ENCODE results near the gene ABL1.
"Not testable (repeated sequence)": the region's sequence is repeated elsewhere in the genome, so short reads cannot be mapped to it uniquely, and the experiment has no call there.

ABL1 gene

DNA sequence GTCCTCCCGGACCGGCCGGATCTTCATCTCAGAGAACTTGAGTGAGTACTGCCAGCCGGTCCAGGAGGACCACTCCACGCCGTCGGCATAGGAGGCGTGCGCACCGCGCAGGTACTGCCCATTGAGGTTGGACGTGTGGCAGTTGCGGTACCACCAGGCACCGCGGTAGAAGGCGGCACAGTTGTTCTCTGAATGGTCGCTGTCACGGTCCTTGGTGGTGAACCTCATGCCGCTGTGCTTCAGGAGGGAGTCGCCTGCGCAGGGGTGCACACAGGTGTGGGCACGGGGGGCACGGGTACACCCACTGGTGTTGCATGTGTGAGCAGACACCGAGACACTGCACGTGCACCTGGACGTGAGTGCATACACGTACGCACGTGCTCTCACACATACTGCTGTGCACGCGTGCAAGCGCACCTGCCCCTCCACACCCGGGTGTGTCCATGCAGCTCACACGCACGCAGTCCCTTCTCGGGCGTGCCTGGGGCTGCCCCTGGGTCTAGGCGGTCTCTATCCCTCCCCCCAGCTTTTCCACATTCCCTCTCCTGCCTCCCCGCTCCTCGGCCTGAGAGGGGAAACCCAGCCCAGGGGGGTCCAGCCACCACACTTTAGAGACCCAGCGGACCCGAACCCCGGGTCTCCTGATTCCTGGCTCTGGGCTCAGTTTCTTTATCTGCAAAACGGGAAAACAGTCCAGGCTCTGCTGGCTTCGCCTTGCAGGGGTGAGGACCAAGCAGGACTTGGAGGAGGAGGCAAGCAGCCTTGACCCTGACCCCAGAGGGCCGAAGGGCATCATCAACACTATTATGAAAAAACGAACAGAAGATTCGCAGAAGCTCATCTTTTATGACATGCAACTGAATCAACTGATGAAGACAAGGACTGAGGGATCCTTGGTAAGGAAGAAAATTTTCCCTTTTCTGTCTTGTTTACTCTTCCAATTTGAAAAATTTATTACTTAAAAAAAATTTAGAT is 69.3 kb downstream of the ABL1 start:
- DNase-seq (ENCODE audit: low read depth) = no peak

DNA sequence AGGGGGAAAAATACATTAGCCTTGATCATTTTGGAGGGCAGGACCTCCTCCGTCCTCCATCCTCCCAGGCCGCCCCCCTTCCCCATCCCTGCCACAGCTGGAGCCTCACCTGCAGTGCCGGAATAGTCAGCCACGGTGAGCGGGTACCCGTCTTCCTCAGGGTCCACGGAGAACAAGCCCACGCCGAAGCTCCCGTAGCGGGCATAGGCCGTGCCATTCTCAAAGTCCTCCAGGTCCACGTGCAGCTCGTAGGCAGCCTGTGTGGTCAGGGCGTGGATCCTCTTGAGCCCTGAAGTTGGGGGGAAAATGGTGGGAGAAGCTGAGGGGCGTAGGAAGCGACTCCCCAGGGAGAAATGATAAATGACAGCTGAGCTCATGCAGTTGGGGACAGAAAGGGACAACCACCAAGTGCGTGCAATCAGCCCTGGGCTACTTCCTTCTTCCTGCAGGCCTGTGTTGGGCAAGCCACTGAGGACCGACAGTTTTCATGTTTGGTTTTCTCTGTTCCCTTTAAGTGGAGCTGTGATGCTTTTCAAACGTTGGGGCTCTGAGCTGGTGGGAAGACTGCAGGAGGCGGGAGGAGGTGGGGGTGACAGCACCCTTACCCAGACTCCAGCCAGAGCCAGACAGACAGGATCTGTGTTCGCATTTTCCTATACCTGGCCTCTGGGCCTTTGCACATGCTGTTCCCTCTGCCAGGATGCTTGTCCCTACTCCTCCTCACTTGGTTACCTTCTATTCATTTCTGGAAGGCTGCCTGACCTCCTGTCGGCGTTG is 70.3 kb downstream of the ABL1 start:
- no peak for DNase-seq (ENCODE audit: low read depth)

DNA sequence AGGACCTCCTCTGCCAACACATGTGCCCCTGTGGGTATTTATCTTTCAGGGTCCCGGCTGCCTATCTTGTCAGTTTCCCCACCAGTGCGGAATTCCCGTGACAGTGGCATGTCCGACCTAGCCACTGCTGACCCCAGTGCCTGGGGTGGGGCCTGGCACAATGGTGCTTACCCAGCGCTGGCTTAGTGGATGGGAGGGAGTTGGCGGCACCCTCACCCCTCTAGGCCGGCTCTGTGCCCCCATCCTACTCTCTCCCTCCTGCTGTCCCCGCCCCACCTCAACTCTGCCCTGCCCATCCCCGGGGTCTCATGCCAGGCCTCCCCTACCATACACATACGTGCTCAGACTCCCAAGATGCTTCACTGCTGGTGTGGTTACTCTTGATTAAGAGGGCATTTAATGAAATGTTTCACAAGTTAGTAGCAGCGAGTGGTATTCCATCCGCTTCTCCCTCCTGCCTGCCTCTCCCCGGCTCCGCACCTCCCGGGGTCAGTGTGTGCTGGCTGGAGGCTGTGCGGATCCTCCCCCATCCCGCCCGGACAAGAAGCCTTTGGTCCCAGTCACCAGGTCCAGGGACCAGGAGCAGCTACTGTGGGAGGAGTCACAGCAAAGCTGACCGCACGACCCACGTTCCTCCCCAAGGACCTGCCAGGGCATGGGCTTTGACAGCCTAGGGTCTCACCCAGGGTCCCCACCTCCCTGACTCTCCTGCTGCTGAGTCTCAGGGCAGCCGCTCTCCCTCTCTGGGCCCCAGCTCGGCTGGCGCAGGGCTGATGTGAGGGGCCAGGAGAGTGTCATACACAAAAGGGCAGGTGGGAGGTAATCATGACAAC is 71.1 kb downstream of the ABL1 start:
- DNase-seq (ENCODE audit: low read depth) = no peak

DNA sequence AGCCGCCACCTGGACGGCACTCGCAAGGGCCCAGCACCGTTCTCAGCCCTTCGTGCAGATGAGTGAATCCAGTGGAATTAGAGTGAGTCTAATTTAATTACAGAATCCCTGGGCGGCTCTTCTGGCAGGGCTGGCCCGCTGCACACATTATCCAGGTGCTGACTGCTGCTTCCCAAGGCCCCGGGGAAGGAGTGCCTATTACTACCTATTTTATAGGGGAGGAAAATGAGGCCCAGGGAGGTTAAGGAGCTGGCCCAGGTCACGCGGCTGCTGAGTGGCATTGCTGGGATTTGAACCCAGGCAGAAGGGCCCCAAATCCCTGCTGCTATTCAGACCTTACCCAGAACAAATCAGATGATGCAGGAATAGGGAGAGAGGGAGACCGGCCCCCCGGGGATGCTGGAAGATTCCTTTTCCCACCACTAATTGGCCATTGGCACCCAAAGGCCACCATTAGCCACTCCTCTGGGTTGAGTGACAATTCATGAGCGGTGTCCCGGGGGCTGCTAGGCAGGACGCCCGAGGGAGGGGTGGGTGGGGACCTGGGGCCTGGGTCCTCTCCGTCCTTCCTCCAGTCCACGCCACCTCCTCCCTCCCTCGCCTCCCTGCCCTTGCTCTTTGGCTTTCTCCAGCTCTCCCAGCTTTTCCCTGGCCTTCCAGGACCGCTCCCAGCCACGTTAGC is 71.8 kb downstream of the ABL1 start:
- DNase-seq (ENCODE audit: low read depth) = no peak

DNA sequence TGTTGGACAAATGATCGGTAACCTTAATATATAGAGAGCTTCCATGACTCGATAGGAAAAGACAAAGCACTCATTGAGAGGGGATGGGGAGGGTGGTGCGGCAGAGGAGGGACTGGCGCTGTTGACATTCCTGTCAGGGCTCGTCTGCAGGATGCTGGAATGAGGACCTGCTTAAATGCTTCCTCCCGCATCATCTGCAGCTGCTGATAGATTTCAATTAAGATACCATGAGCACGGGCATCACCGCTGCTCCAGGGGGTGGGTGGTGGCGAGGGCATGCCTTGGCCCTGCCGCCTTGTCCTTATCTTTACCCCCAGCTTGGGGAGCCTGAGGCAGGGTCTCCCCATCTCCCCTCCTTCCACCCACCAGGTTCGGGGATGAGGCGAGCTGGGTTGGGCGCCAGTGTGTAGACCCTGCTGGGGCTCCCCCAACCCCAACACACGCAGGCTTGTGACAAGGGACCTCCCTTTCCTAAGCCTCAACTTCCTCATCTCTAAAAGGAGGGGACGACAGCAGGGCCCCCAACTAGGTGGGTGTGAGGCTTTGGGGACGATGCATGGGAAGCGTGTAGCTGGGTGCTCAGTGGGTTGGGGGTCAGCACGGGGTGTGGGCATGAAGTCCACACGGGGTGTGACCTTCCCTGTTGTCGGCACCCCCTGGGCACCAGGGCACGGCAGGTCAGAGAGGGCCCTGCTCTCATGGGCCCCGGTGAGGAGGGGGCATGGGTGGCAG is 73.3 kb downstream of the ABL1 start:
- DNase-seq (ENCODE audit: low read depth) = no peak

DNA sequence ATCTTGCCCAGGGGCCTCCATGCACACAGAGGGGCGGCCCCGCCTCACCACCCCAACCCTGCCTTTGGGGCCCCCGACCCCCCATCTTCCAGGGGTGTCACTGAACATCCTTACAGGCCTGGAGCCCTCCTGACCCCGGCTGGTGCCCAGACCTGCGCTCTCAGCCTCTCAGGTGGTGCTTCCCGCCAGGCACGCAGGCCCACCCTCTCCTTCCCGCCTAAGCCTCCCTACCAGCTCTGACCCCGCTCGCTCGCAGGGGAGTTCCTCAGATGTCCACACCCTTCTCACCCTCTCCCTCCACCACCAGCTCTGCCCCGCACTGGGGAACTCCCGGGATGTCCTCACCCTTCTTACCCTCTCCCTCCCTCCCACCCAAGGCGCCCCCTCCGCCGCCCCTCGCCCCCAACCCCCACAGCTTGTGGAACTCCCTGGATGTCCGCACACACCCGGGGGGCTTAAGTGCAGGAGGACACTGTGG is 73.9 kb downstream of the ABL1 start:
- no peak for DNase-seq (ENCODE audit: low read depth)

DNA sequence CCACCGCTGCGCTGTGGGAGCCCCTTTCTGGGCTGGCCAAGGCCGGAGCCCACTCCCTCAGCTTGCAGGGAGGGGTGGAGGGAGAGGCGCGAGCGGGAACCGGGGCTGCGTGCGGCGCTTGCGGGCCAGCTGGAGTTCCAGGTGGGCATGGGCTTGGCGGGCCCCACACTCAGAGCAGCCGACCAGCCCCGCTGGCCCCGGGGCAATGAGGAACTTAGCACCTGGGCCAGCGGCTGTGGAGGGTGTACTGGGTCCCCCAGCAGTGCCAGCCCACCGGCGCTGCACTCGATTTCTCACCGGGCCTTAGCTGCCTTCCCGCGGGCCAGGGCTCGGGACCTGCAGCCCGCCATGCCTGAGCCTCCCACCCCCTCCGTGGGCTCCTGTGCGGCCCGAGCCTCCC is 75.0 kb downstream of the ABL1 start:
- not testable (repeated sequence) for DNase-seq (ENCODE audit: low read depth)

DNA sequence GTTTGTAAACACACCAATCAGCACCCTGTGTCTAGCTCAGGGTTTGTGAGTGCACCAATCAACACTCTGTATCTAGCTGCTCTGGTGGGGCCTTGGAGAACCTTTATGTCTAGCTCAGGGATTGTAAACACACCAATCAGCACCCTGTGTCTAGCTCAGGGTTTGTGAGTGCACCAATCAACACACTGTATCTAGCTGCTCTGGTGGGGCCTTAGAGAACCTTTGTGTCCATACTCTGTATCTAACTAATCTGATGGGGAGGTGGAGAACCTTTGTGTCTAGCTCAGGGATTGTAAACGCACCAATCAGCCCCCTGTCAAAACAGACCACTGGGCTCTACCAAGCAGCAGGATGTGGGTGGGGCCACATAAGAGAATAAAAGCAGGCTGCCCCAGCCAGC is 75.6 kb downstream of the ABL1 start:
- DNase-seq (ENCODE audit: low read depth) = not testable (repeated sequence)

DNA sequence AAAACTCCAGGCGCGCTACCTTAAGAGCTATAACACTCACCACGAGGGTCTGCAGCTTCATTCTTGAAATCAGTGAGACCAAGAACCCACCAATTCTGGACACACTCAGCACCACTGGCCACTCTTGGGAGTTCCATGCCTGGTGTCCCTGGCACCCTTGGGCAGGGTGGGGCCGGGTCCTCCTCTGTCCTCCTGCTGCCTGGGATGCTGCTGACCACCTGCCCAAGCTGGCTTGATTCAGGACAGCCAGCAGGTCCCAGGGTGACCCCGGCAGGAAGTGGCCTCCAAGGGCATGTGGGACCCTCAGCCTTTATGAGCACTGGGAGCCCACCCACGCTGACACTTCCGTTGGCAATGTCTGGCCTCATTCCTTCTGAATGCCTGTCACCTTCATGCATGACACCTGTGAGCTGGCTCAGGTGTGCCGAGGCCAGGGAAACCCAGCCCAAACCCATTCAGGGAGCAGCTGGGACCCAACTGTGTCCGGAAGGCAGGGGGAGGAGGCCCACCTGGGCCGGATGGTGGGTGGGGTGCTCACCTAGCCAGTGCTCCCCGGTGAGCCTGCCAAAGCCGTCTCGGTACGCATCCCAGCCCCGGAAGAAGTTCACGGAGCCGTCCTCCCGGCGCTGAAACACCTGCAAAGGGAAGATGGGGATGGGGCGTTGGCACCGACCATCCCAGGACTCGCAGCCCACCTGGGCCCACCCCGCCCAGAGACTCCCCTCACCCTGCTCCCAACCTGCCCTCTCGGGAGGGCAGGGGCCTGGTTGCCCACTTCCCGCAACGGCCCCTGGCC is 76.4 kb downstream of the ABL1 start:
- DNase-seq (ENCODE audit: low read depth) = no peak

DNA sequence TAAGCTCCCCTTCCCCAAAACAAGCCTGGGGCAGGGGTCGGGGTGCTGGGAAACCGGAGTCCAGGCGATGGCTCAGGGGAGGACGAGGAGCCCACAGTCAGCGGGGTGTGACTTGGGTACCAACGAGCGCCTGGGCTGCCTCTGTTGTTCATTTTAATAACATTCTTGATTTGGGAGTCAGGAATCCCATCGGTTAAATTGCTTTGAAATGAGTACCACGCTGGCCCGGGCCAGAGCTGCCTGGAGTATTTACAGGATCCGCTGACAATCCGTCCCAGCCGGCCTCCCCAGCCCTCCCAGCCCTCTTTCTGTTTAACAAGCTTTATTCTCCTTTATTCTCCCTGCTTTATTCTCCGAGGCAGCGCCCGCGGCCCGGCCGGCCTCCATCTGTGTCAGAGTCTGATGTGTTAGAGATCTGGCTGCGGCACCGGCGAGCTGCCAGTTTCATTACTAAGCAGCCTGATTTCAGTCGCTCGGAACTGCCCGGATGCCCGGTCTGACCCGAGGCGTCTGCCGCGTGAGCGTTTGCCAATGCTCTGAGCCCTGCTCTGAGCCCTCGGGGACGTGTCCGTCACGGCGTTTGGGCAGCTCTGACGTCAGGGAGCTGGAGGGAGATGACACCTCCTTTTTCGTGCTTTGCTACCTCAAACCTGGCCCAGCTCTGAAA is 78.0 kb downstream of the ABL1 start:
- peak; percentile 76 for DNase-seq (ENCODE audit: low read depth)

DNA sequence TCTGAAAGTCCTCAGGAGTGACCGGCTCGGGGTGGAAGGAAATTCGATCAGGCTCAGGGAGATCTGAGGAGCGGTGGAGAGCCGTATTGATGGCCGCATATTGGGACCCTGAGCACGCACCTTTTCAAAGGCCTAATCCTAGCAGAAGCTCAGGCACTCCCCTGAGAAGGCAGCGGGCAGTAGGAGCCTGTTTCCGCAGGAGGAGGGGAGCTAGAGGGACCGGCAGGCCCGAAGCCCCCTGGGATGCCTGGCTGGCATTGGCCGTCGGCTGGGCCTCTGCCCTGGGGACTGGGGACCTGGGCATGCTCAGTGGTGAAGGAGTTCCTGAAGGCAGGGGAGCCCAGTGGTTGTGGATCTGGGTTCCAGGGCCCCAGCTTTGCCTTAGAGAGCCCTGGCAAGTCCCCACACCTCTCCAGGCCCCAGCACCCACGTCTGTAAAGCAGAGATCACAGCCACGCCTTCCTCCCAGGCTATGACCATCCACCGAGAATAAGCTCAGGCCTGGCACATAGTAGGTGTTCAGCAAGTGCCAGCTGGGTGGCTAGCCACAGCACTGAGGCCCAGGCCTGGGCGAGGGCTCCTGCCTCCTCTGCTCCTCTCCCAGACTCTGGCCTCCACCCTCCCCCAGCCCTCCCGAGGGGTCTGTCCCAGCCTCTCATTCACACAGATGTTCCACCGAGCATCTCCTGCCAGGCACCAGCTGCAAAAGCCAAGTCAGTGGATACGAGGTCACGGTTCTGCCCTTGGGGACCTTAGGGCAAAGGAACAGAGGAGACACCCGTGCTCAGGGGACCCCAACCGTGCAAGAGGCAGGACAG is 78.8 kb downstream of the ABL1 start:
- no peak for DNase-seq (ENCODE audit: low read depth)

DNA sequence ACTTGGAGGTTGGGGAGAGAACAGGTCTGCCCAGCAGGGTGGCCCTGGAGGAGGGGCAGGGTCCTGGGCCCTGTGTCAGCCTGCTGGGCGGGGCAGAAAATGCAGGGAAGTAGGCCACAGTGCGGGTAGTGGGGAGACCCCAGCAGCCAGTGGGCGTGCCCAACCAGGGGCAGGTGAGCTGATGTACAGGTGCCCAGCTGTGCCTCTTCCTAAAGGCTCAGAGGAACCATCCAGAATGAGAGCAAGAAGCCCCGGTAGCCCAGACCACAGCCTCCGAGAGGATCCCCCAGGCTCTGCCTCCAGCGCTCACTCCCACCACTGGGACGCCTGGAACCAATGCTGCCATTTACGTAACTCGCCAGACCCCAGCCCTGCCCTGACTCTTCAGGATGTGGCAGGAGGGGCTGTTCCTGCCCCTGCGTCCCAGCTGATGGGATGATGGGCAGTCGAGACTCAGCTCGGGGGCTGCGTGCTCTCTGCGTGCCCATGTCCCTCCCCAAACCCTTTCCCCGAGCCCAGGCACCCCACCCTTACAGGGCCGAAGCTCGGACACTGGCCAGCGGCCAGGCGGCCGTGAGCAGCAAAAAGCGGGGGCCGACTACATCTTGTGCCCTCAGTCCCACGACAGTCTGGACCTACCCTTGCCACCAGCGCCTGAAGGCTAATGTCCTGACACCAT is 79.5 kb downstream of the ABL1 start:
- no peak for DNase-seq (ENCODE audit: low read depth)

DNA sequence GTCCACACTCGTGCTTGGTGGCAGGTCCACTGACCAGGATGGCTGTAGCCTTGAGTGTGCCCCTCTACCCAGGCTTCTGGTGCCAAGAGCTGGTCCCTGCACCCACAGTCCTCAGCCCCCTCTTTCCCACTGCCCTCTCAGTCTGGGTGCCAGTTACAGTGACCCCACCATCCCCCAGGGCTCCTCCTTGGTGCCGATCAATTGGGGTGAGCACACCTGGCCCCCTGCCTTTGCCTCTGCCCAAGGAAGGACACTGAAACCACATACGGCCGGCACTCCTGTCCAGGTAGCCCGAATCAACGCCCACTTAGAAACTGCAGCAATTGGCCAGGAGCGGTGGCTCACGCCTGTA is 80.0 kb downstream of the ABL1 start:
- DNase-seq (ENCODE audit: low read depth) = no peak

DNA sequence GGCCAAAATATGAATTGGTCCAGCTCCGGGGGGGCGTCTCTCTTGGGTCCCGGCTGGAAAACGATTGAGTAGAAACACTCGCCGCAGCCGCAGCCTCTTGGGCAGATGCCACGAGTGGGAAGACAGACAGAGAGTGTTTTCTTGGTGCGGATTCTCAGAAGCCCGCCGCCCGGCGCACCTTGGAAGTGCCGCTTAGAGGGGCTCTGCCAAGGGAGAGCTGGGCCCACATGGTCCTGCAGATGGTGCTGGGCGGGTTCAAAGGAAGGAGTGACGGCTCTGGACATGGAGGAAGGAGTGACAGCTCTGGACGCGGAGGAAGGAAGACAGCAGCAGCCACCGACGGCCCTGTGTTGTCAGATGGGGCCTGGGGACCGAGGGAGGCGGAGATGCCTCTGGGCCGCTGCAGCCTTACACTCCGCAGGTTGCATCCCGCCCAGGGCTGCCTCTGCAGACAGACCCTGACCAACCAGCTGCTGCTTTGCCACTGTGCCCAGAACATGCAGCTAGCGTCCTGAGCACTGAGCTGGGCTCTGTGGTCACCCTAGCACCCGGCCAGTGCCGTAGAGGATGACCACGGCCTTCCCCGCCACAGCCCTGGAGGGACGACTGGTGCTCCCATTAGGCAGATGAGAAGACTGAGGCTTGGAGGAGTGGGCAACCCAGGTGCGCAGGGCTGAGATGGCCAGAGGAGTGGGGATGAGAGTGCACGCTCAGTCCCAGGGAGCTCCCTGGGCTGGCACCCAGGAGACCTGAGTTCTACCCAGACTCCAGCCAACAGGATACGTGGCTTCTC is 82.3 kb downstream of the ABL1 start:
- no peak for DNase-seq (ENCODE audit: low read depth)

DNA sequence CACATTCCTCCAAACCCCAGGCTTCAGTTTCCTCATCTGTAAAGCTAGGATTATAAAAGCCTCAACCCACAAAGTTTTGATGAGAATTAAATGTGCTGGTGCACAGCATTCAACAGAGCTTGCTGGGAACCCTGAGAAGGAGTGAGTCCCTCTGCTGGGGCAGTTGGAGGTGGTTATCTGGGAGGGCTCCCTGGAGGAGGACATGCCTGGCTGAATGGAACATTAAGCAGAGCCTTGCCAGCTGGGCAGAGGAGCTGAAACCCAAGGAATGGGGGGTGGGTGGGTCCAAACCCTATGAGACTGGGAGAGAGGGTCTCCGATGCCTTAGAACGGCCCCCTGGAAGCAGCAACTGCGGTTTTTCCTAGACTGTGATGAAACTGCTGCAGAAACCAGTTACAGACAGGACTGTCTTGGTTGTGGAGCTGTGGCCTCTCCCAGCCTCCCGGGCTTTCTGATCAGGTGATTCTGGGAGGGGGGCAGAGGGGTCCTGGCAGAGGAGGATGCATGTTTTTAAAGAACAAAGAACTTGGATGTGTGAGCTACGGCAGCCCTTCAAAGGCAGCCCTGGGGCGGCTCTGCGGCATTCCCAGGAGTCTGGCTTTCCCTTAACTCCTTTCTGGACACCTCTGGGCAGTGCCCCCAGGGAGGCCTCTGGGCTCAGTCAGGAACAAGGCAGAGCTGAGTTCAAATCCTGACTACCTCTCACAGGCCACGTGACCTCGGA is 83.2 kb downstream of the ABL1 start:
- no peak for DNase-seq (ENCODE audit: low read depth)

DNA sequence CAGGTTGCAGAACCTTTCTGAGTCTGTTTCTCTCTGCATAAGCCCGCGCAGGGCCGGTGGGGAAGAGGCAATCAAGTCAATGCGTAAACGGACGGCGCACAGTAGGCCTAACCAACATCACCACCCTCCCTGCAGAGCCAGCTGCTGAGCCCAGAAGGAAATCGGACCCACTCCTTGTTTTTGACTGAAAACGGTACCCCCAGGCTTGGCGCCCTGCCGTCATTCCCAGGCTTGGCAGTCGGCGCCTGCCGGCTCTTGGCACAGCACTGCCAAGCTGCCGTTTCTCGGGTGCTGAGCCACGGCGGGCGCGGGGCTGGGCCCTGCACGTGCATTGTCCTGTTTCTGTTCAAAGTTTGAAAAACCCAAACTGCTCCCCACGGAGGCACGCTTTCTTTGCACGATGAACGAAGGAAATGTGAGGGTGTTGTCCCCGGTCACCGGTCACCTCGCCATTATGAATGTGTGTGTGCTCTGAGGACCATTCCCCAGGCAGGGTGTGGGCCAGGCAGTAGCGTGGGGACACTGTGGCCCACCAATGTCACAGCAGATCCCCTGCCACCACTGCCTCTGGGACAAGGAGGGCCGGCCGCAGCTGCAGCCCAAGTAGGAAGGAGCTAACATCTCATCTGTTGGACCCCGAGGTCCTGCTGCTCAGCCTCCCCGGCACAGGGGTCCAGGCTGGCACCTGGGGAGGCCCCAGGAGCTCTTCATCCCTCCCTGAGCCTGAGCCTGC is 83.9 kb downstream of the ABL1 start:
- DNase-seq (ENCODE audit: low read depth) = no peak
